SJCRH30 (cell line): ENCODE data around the gene ITPR3. TPM values are rescaled to one million over a fixed set of nuclear protein-coding genes. Genes with fewer than 3 reads are reported as not detected.

Source experiments
- DNase-seq, 2 experiments: peaks; one replicate each; pipeline ENCODE4 v3.0.0-alpha.2; 2015 to 2020
- H3K27ac ChIP-seq: fragments of 250-450 bp; sonication (Bioruptor Pico); 2 replicates; pipeline ENCODE4 v1.5.1; 2020; ENCODE audit warnings: mild to moderate bottlenecking, moderate library complexity
- H3K27me3 ChIP-seq: fragments of 250-450 bp; sonication (Bioruptor Pico); 2 replicates; pipeline ENCODE4 v1.5.1; 2020; ENCODE audit warnings: mild to moderate bottlenecking, moderate library complexity
- H3K36me3 ChIP-seq: fragments of 250-450 bp; sonication (Bioruptor Pico); 2 replicates; pipeline ENCODE4 v1.5.1; 2020; ENCODE audit warnings: mild to moderate bottlenecking, moderate library complexity
- H3K4me1 ChIP-seq: fragments of 250-450 bp; sonication (Bioruptor Pico); 2 replicates; pipeline ENCODE4 v1.5.1; 2020; ENCODE audit warnings: mild to moderate bottlenecking, moderate library complexity
- H3K4me3 ChIP-seq: fragments of 250-450 bp; sonication (Bioruptor Pico); 2 replicates; pipeline ENCODE4 v1.5.1; 2020; ENCODE audit warnings: mild to moderate bottlenecking, moderate library complexity
- H3K9me3 ChIP-seq: fragments of 250-450 bp; sonication (Bioruptor Pico); replicated peaks from 2 replicates; pipeline ENCODE4 v1.5.1; 2020; ENCODE audit warnings: mild to moderate bottlenecking, moderate library complexity
- total RNA-seq: library from RNA; depleted of rRNA; stranded (reverse); fragments of >200 nt; shearing (Covaris generic); gene quantifications from 2 replicates; pipeline ENCODE4 v1.2.3, GENCODE V29; 2014

ITPR3 gene
- total RNA-seq, 1 experiment from 2014 or later = 2.9 TPM

DNA sequence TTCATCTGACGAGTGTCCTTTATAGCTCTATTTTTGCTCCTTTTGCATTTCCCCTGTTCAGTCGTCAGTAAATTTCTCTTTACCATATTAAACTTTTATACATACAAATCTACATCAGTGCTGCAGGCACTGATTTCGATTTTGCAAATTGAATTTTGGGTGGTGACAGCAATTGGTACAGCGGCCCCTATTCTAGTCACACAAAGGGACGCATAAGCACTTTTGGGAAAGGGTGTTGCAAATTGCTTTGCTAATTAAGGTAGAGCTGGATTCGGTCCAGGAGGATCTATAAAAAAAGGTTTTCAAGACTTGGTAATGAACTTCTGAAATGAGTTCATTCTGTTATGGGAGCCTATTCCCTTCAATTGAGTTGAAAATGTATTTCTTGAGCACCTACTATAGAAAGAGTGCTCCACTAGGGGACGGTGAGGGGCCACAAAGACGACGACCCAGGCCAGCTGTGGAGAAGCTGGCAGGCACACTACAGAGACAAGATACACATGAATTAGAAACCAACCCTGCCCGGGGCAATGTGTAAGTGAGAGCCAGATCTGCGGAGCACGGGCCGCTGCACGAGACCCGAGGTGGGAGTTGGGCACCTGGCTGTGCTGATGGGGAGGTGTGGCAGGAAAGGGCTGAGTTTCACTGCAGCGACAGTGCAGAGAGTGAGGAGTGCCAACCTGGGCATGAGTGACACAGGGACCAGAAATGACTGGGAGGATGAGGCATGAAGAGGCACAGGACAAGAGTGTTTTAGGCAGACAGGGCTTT is 85.0 kb downstream of the ITPR3 start:
- DNase-seq = no peak
- peaks cover 5% of the 10 kb centered on the region for H3K36me3 ChIP-seq
- no peaks in the 10 kb centered on the region for H3K27me3 ChIP-seq
- H3K4me3 ChIP-seq = no peak overlapping the region
- H3K27ac ChIP-seq = no peak overlapping the region
- peaks cover 4% of the 10 kb centered on the region; the same call in 1 of the 2 replicates for H3K4me1 ChIP-seq
- no peaks in the 10 kb centered on the region for H3K9me3 ChIP-seq

DNA sequence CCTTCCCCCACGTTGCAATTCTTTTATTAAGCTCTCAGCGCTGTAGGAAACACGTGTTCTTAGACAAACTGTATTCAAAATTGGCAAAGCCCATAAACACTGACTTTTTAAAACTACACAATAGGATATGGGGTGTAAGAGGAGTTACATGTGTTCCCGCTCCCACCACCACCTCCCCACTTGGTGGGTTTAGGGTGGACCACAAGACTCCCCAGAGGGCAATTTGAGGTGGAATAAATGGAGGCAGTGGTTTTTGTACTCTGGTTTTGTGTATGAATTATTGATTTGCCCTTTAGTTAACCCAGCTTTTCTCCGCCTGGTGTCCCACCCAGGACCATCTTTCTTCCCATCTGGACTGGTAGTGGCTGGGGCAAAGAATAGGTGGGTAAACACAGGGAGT is 86.6 kb downstream of the ITPR3 start:
- Histone ChIP-seq H3K4me1 (peaks cover 4% of the 10 kb centered on the region; the same call in 1 of the 2 replicates), H3K4me3 (no peak overlapping the region), H3K27me3 (no peaks in the 10 kb centered on the region), H3K27ac (no peak overlapping the region), H3K9me3 (no peaks in the 10 kb centered on the region), H3K36me3 (peaks cover 5% of the 10 kb centered on the region)
- DNase-seq = peak in 1 of 2 experiments; percentile 40

DNA sequence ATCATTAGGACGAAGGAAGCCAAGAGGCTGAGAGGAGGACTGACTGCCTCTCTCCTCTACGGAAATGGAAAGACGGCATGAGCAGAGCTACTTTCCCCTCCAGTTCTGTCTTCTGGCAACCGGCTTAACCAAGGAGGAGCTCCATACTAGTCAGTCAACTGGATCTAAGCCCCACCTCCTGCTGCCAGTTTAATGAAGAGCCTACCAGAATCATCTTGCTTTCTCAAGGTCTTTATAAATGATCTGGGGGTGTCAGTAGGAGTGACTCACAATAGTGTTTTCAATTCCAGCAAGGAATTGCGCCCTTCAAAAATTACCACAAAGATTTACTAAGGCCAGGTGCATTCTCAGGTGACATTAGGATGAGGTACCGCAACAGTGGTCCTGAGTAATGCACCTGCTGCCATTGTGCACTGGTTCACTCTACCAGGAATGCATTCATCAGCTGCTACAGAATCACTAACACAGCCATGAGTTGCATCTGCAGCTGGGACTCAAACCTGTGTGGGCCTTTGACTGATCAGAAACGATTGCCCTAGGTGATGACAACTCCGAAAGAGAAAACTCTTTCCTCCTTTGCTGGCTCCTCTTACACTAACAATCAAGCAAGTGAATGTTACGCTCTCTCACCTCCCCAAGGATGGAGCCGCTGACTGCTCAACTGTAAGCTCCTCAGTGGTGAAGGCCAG is 87.5 kb downstream of the ITPR3 start:
- no peak overlapping the region for H3K27ac ChIP-seq
- no peaks in the 10 kb centered on the region for H3K27me3 ChIP-seq
- H3K36me3 ChIP-seq = peaks cover 5% of the 10 kb centered on the region
- peaks cover 4% of the 10 kb centered on the region; the same call in 1 of the 2 replicates for H3K4me1 ChIP-seq
- H3K9me3 ChIP-seq = no peaks in the 10 kb centered on the region
- DNase-seq = no peak
- no peak overlapping the region for H3K4me3 ChIP-seq

DNA sequence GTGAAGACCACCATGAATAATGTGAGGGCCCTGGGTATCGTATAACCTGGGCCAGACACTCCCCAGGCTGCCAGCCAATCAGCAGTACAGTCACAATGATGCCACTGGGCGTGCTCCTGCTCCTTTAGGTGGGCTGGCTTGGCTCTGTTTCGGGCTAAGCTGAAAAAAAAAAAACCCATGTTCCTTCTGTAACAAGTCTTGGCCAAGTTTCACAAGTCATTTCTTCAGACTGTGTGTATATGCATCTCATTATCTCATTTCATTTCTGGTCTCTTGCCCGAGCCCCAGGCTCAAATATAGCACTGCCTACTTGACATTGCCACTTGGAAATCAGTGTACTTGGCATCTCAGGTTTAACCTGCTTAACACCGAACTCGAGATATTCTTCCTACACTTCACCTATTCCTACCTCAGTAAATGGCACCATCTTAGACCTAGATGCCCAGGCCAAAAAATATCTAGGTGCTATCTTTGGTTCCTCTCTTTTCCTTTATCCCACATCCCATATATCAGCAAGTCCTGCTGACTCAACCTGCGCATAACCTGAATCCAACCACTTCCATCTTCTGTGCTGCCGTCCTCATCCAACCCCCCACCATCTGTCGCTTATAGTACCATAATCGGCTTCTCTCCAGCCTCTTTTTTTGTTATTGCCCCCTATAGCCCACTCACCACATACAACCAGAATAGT is 88.6 kb downstream of the ITPR3 start:
- no peaks in the 10 kb centered on the region for H3K9me3 ChIP-seq
- H3K27me3 ChIP-seq = no peaks in the 10 kb centered on the region
- peaks cover 4% of the 10 kb centered on the region; the same call in 1 of the 2 replicates for H3K4me1 ChIP-seq
- H3K36me3 ChIP-seq = peaks cover 5% of the 10 kb centered on the region
- DNase-seq = no peak
- H3K27ac ChIP-seq = no peak overlapping the region
- H3K4me3 ChIP-seq = no peak overlapping the region

DNA sequence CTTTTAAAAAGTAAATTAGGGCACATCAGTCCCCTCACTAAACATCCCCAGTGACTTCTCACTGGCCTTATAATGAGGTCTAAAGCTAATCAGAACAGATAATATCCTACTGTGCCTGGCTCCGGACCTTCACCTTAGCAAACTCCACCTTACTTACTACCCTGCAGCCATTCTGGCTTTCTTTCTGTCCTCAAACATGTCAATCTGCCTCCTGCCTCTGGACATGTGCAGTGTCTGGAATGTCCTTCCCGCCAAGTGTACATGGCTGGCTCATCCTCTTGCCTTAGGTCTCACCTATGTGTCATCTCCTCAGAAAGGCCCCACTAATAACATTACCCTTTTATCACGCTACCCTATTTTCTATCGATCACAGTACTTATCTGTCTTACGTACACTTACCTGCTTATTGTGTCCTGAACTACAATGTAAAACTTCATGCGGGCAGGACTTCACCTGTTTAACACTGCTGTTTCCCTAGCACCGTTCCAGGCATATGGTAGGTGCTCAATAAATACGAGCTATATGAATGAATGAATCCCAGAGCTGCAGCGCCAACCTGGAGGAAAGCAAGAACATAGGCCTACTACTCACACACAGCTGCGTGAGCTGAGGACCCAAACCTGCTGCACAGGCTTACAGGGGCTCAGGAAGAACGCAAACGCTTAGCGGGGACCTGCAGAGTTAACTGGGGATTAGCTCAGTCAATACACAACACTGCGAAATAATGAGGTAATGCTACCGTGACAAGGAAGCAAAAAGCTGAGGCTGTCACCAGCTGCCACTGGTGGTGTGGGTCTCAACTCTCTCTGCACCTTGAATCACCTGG is 89.4 kb downstream of the ITPR3 start:
- Histone ChIP-seq H3K9me3 (no peaks in the 10 kb centered on the region), H3K27ac (peak overlapping the region; percentile 97), H3K4me3 (peak overlapping the region; percentile 73), H3K27me3 (no peaks in the 10 kb centered on the region), H3K4me1 (peaks cover 4% of the 10 kb centered on the region; the same call in 1 of the 2 replicates), H3K36me3 (peaks cover 5% of the 10 kb centered on the region)
- peak; percentile 37 to 70 for DNase-seq

DNA sequence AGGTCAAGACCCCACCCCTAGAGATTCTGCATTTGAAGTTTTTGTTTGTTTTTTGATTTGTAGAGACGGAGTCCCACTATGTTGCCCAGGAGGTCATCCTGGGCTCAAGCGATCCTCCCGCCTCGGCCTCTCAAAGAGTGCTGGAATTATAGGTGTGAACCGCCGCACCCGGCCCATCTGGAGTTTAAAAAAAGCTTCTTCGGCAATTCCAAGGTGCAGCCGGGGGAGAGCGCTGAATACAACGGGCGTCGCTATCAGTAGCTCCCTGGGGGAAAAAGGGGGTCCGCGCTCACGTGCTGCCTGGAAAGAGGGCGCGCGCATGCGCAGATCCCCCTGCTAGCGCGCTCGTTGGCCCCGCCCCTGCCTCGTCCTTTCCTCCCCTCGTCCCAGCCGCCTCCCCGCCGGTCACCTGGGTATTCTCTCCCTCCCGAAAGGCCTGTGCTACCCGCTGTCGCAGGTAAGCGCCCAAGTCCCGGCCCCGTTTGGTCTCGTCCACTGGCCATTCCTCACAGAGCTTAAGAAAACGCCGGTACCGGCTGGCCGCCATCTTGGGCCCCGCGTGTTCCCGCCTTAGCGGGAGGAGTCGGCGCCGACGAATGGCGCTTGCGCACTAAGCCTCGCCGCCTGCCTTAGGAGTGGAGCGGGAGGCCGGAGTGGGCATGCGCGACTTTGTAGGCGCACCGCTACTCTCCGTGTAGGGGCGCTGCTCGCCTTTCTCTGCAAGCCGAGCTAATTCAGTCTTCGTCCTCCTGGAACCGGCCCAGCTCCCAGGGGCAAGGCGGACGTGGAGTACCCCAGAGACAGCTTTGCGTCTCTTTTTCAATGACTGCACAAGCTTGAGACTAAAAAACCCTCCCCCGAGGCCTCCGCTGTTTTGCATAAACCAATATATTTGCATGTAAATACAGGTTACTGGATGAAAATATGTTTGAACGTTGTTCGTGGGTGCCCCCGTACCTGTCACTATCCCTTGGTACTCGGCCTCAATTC is 90.3 kb downstream of the ITPR3 start, which contains the start of gene UQCC2:
TSS of gene UQCC2 (minus strand) at position 561 of the 990 bp plus-strand sequence. CDS start at position 547, 14 bp downstream.
- Histone ChIP-seq H3K27ac (peak within 1 kb of the TSS; percentile 97), H3K27me3 (no peaks in the 10 kb centered on the region), H3K4me1 (peaks cover 4% of the 10 kb centered on the region; the same call in 1 of the 2 replicates), H3K36me3 (peaks cover 5% of the 10 kb centered on the region), H3K9me3 (no peaks in the 10 kb centered on the region), H3K4me3 (peak within 1 kb of the TSS; percentile 73)
- peak; percentile 97 to 98 for DNase-seq

DNA sequence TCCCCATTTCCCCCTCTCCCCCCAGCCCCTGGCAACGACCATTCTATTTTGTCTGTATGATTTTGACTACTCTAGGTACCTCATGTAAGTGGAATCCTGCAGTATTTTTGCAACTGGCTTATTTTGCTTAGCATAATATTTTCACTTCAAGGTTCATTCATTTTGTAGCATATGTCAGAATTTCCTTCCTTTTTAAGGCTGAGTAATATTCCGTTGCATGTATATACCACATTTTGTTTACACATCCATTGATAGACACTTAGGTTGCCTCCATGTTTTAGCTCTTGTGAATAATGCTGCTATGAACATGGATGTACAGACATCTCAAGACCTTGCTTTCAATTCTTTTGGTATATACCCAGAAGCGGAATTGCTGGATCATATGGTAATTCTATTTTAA is 91.8 kb downstream of the ITPR3 start:
- peaks cover 4% of the 10 kb centered on the region; the same call in 1 of the 2 replicates for H3K4me1 ChIP-seq
- no peaks in the 10 kb centered on the region for H3K9me3 ChIP-seq
- H3K4me3 ChIP-seq = no peak overlapping the region
- no peaks in the 10 kb centered on the region for H3K27me3 ChIP-seq
- H3K27ac ChIP-seq = no peak overlapping the region
- H3K36me3 ChIP-seq = peaks cover 5% of the 10 kb centered on the region
- no peak for DNase-seq

DNA sequence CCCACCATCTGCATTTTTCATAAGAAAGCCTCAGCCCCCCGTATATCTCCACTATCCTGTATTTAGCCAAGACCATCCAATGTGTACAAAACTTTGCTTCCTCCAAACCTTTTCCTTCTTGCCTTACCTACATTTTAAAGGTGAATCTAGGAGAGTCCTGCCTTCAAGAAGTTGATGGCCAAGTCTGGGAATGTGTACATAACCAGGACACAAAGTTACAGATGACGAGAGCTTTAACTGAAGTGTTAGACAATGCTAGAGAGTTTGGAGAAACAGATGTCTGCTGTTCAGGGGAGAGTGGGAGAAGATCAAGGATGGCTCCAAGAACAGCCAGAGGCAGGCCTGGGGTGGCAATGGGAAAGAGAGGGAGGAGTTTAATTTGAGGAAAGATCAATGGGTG is 92.7 kb downstream of the ITPR3 start:
- H3K36me3 ChIP-seq = peaks cover 3% of the 10 kb centered on the region
- H3K27ac ChIP-seq = no peak overlapping the region
- H3K4me1 ChIP-seq = peaks cover 4% of the 10 kb centered on the region; the same call in 1 of the 2 replicates
- no peaks in the 10 kb centered on the region for H3K27me3 ChIP-seq
- no peak for DNase-seq
- H3K9me3 ChIP-seq = no peaks in the 10 kb centered on the region
- no peak overlapping the region for H3K4me3 ChIP-seq

DNA sequence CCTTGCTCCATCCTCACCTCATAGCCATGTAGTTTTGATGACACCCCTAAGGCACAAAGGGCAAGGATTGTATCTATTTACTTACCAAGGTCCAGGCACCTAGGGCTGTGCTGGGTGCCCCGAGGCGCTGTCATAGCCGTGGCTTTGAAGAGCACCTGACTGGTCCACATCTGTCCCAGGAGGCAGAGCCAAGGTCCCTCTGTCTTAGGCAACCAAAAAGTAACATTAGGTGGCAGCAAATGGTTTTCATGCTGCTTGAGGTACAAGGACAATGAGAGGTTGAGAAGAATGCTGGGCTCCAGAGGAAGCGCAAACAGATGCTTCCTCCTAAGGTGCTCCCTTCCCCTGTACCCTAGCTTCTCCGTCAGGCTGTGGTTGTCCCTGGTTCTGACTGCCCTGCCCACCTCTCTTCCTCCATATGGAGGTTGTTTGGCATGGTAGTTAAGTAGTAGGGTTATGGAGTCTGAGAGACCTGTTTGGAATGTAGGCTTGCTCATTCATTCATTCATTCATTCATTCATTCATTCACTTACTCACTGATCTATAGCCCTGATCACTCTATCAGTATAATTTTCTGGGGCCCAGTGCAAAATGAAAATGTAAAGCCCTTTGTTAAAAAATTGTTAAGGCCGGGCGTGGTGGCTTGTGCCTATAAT is 93.4 kb downstream of the ITPR3 start:
- Histone ChIP-seq H3K27ac (no peak overlapping the region), H3K27me3 (no peaks in the 10 kb centered on the region), H3K4me1 (peaks cover 4% of the 10 kb centered on the region; the same call in 1 of the 2 replicates), H3K9me3 (no peaks in the 10 kb centered on the region), H3K4me3 (no peak overlapping the region), H3K36me3 (no peaks in the 10 kb centered on the region; the same call in 1 of the 2 replicates)
- DNase-seq = no peak

DNA sequence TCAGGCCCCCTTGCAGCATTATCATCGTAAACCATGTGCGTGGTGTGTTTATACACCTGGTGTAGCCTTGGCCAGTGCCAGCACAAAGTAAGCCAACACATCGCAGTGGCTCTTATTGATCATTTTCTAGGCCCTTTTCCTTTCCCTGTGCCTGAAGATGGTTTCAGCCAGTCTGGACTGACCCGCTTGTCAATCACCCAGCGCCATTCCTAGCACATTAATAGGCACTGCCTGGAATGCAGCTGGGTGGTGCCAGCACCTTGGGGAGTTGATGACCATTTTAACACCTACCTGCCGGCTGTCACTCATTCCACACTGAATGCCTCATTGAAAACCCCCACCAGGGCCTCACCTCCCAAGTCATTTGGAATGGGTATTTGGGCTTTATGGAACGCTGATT is 95.3 kb downstream of the ITPR3 start:
- Histone ChIP-seq H3K27me3 (no peaks in the 10 kb centered on the region), H3K4me3 (no peak overlapping the region), H3K36me3 (no peaks in the 10 kb centered on the region), H3K4me1 (no peaks in the 10 kb centered on the region), H3K9me3 (no peaks in the 10 kb centered on the region), H3K27ac (no peak overlapping the region)
- no peak for DNase-seq

DNA sequence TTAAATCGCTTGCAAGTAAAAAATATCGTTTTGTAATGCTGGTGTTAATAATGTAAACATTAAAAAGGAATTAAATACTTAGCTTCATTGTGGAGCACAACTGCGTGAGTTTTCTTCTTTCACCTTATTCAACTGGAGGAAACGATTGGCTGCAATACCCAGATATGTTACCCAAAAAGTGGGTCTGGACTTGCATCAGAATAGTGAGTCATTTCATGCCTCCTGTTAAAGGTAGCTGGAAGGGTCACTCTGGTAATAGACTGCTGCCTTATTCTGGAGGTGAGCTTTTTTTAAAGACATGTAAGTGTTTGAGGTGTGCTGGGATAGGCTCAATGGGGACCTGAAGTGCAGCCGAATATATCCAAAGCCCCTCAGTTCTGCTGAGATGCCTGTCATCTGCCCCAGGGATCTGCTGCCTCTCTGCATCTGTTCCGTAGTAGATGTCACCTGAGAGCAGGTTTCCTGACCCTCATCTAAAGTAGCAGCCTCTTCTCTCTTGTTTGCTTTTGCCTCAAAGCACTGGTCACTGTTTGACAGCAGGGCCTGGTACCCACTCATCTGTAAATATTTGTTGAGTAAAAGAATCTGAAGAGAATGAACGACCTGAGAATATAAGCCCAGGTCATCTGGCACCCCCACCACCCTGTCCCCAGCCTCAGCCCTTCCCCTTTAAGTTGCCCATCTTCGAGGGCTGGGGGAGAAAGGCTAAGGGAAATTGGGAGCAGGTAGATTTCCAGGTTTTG is 95.9 kb downstream of the ITPR3 start:
- no peaks in the 10 kb centered on the region for H3K36me3 ChIP-seq
- H3K4me1 ChIP-seq = no peaks in the 10 kb centered on the region
- no peak for DNase-seq
- no peak overlapping the region for H3K4me3 ChIP-seq
- H3K9me3 ChIP-seq = no peaks in the 10 kb centered on the region
- no peaks in the 10 kb centered on the region for H3K27me3 ChIP-seq
- no peak overlapping the region for H3K27ac ChIP-seq

DNA sequence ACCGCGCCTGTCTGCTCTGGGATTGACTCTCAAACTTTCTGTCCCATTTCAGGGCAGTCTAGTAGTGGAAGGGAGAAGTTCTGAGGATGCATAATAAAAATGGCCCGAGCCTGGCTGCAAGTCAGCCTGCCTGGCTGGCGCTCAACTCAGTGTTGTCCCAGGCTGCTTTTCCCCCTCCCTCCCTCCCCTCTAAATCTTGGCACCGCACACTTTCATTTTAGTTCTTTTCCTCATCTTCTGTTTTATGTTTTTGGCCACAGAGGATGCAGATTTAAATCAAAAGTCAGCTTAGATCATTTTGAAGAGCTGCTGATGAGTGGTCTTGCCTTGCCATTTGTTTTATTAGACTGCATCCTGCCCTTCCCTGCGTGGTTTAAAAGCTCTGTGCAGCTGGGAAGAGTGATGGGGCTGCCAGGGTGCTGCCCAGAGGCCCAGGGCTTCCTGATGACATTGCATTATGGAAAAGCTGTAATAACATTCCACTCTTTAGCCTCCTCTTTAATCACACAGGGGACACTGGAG is 96.9 kb downstream of the ITPR3 start:
- Histone ChIP-seq H3K4me1 (no peaks in the 10 kb centered on the region), H3K4me3 (no peak overlapping the region), H3K9me3 (no peaks in the 10 kb centered on the region), H3K27ac (no peak overlapping the region), H3K36me3 (0 out of 2 replicates have a peak, but pooled peaks cover 3% of the 10 kb centered on the region), H3K27me3 (no peaks in the 10 kb centered on the region)
- DNase-seq = no peak
